Measurements from ENCODE around the gene KCNK7. TPM values are rescaled to one million over a fixed set of nuclear protein-coding genes. Genes with fewer than 3 reads are reported as not detected.

Gene KCNK7, protein sequence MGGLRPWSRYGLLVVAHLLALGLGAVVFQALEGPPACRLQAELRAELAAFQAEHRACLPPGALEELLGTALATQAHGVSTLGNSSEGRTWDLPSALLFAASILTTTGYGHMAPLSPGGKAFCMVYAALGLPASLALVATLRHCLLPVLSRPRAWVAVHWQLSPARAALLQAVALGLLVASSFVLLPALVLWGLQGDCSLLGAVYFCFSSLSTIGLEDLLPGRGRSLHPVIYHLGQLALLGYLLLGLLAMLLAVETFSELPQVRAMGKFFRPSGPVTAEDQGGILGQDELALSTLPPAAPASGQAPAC
- 0.09 and 0.16 TPM in 2 replicates for total RNA-seq

DNA sequence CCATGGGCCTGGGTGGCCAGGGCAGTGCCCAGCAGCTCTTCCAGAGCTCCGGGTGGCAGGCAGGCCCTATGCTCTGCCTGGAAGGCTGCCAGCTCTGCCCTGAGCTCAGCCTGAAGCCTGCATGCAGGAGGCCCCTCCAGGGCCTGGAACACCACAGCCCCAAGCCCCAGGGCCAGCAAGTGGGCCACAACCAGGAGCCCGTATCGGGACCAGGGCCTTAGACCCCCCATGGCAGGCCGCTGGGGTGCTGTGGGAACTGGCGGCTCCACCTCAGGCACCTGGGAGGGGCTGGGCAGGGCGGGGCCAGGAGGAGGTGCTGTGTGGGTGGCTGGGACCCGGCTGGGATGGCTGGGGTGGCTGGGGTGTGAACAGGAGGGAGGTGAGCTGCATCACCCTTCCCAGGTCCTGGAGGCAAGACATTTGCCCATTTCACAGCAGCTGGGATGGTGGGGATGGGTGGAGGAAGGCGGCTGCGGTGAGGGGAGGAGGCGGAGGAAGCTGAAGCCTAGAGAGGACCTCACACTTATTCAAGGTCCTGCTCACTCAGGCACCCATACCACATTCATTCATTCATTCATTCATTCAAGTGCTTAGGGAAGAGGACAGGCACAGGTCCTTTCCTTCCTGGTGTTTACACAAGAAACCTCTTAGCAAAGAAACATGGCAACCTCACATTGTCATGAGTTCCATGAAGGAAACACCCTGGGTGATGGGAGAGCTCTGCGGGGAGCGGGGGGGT is at the start of gene KCNK7:
KCNK7 (minus strand) TSS at position 258 of the 739 bp plus-strand sequence; CDS start at position 230, 28 bp downstream.

GRCh38 chr11:65637794-65638419 is 42.3 kb upstream of the KCNK7 start, which contains the start of gene SIPA1:
TSS of gene SIPA1 (plus strand) at chr11:65638101. CDS start at chr11:65640922, 2,821 bp downstream.

GRCh38 chr11:65615229-65615949 is 19.8 kb upstream of the KCNK7 start, which contains the start of gene PCNX3:
TSS of gene PCNX3 (plus strand) at chr11:65615776. CDS start at chr11:65616312, 536 bp downstream.

DNA sequence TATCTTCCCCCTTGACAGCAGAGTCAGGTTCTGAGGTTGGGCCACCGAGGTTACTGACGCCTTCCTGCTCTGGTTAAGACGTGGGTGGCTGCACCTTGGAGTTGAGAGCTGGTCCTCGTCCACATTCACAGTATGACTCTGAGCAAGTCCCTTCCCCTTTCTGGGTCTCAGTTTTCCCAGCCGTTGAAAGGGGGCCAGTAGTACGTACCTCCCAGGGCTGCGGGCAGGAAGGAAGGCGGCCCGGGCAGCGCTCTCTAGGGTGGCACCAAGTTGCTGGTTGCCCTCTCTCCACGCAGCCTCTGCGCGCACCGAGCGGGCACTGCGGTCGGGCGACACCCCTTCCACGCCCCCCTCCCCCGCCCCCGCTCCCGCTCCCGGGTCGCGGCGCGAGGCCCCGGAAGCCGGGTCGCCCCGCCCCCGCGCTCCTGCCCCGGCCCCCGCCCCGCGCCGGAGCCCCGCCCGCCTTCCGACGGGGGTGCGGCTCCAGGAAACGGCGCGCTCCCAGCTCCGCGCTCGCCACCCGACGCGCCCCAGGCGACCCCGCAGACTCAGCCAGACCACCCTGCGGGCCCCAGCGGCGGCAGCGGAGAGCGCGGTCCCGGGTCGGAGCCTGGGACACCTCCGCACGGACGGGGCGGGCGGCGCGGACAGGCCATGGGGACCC is 19.9 kb downstream of the KCNK7 start, which contains the start of gene EHBP1L1:
EHBP1L1 (plus strand) TSS at position 486 of the 664 bp plus-strand sequence. CDS start 250 bp downstream, outside the sequence.

DNA sequence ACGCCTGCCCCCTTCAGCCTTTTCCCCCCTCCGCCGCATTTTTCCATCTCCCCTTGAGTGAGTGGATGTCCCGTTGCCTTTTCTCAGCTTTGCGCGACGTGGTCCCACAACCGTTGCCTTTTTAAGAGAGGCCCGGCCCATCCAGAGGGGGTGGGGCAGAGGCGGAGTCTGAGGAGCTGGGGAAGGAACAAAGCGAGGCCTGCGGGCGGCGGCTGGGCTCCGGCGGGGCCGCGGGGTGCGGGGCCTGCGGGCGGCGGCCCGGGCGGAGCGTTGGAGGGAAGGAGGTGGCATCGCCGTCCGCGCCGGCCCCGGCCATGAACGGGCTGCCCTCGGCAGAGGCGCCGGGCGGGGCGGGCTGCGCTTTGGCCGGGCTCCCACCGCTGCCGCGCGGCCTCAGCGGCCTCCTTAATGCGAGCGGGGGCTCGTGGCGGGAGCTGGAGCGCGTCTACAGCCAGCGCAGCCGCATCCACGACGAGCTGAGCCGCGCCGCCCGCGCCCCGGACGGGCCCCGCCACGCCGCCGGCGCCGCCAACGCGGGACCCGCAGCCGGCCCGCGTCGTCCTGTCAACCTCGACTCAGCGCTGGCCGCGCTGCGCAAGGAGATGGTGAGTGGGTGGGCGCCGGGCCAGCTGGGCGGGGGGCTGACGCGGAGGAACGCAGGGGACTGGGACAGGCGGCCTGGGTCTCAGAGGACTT is 23.1 kb downstream of the KCNK7 start, which contains the start of gene FAM89B:
FAM89B (plus strand) TSS at position 183 of the 696 bp plus-strand sequence; CDS start at position 315, 132 bp downstream.

GRCh38 chr11:65569973-65570918 is 25.4 kb downstream of the KCNK7 start, which contains the start of gene ZNRD2:
TSS of gene ZNRD2 (plus strand) at chr11:65570477. CDS start at chr11:65570492, 15 bp downstream.

GRCh38 chr11:65558002-65558929 is 37.3 kb downstream of the KCNK7 start, which contains the start of gene LTBP3:
TSS of gene LTBP3 (minus strand) at chr11:65558359. CDS start at chr11:65557959, 400 bp downstream.

Other genes with a start within 250 kb of the KCNK7 start
- gene TIGD3, start 241.0 kb downstream of the KCNK7 start, total RNA-seq, result under 0.01 TPM in 2 replicates
- 0.77 and 0.95 TPM in 2 replicates for gene SLC25A45, start 213.2 kb downstream of the KCNK7 start, total RNA-seq
- gene FRMD8, start 209.2 kb downstream of the KCNK7 start, total RNA-seq, result 17.2 and 23.9 TPM in 2 replicates
- 338 and 347 TPM in 2 replicates for gene NEAT1, start 173.0 kb downstream of the KCNK7 start, total RNA-seq
- 7,849 and 17,081 TPM in 2 replicates for gene MALAT1, start 96.8 kb downstream of the KCNK7 start, total RNA-seq
- gene SCYL1, start 70.7 kb downstream of the KCNK7 start, total RNA-seq, result 69.7 and 74.6 TPM in 2 replicates
- gene LTBP3, start 37.4 kb downstream of the KCNK7 start, total RNA-seq, result 44.6 and 50.3 TPM in 2 replicates
- 28.4 and 29.9 TPM in 2 replicates for gene ZNRD2, start 25.3 kb downstream of the KCNK7 start, total RNA-seq
- gene FAM89B, start 23.3 kb downstream of the KCNK7 start, total RNA-seq, result 12.4 and 13.2 TPM in 2 replicates
- gene EHBP1L1, start 19.7 kb downstream of the KCNK7 start, total RNA-seq, result 34.9 and 59.4 TPM in 2 replicates
- gene MAP3K11, start 18.4 kb upstream of the KCNK7 start, total RNA-seq, result 15.2 and 17.5 TPM in 2 replicates
- gene PCNX3, start 20.0 kb upstream of the KCNK7 start, total RNA-seq, result 8.8 and 10.0 TPM in 2 replicates
- gene SIPA1, start 42.3 kb upstream of the KCNK7 start, total RNA-seq, result 12.5 and 14.5 TPM in 2 replicates
- gene RELA, start 67.1 kb upstream of the KCNK7 start, total RNA-seq, result 13.4 and 17.4 TPM in 2 replicates
- gene KAT5, start 116.5 kb upstream of the KCNK7 start, total RNA-seq, result 39.7 and 64.7 TPM in 2 replicates
- 32.8 and 35.3 TPM in 2 replicates for gene RNASEH2C, start 125.0 kb upstream of the KCNK7 start, total RNA-seq
- gene AP5B1, start 185.2 kb upstream of the KCNK7 start, total RNA-seq, result 2.6 and 3.3 TPM in 2 replicates
- not detected in 2 replicates for gene OVOL1, start 191.3 kb upstream of the KCNK7 start, total RNA-seq
- gene SNX32, start 238.2 kb upstream of the KCNK7 start, total RNA-seq, result 4.0 and 4.1 TPM in 2 replicates

Measured in bronchial smooth muscle cell (primary cell).